Measurements from ENCODE around the gene IKBKE.

GRCh38 chr1:206493279-206493678 is 23.0 kb downstream of the IKBKE start:
- TF ChIP-seq POLR2A (IDR thresholded peaks at IDR 0.05) (no peak), CTCF (IDR thresholded peaks at IDR 0.05) (no peak), EP300 (IDR thresholded peaks at IDR 0.05) (no peak)
